ENCODE measurements around the gene UMOD.

DNA sequence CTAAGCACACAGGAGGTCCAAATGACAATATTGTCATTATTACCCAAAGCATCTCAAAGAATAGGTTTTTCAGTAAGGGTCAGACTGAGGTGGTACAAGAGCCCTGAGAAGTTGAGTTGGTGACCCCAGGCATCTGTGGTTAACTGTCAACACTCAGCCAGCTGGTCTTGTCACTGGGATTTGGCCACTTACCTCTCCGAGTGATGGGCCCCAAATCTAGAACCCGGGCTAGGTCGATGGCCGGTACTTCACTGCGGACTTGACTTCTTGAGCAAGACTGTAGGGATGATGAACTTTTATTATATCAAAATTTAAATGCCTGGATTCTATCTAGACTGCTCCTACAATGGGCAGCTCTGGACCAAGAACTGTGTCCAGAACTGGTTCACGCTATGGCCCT is 36.8 kb downstream of the UMOD start:
- TF ChIP-seq TCF4 (CRISPR knock-in tag; IDR thresholded peaks at IDR 0.05; ENCODE audit: borderline replicate concordance) (no peak), TOX (CRISPR knock-in tag; IDR thresholded peaks at IDR 0.05; ENCODE audit: borderline replicate concordance) (no peak)
